Measurements from ENCODE around the gene ZNF550.

ZNF550 gene

DNA sequence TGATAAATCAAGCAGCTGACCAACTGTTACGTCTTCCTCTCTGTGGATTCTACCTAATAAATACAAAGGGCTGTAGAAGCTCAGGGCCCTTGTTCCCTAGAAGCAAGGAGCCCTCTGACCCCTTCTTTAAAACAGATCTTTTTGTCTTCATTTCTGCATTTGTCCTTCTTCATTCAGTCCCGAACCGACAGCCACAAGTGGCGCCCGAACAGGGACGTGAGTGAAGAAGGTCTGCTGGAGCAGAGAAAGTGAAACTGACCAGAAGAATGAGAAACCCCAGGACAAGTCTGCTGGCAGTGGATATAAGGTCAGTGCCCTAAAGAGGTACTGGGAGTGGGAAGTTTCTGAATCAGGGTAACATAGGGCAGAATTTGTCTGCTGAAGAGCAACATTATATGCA lies 46.8 kb downstream of the ZNF550 start:
- TF ChIP-seq SIN3A (IDR thresholded peaks at IDR 0.05; ENCODE audit: borderline replicate concordance, insufficient read depth, low read length) (no peak), FOXP2 (optimal IDR thresholded peaks at IDR 0.05; ENCODE audit: borderline replicate concordance, extremely low read depth, extremely low read length, insufficient read depth) (no peak), REST (IDR thresholded peaks at IDR 0.05; ENCODE audit: insufficient read depth in 1 of 2, low read depth in 2 of 2, low read length in 2 of 2) (no peak), POLR2AphosphoS5 (IDR thresholded peaks at IDR 0.05; ENCODE audit: low read depth, low read length) (no peak), TAF1 (IDR thresholded peaks at IDR 0.05; ENCODE audit: borderline replicate concordance, insufficient read depth, low read length) (no peak)

DNA sequence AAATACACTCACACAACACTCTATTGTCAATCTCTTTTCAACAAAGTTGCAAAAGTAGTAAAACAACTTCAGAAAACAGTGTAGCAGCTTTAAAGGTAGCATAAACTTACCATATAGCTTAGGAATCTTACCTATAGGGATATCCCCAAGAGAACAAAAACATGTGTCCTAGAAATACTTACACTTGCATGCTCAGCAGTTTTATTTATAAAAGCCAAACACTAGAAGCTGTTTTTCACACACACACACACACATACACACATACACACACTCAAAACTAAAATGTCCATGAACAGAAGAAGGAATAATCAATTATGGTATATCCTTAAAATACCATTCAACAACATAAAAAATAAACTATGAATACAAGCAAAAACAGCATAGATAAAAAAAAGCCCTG lies 48.2 kb downstream of the ZNF550 start:
- no peak for TF ChIP-seq SIN3A (IDR thresholded peaks at IDR 0.05; ENCODE audit: borderline replicate concordance, insufficient read depth, low read length)

- TF ChIP-seq POLR2AphosphoS5 (IDR thresholded peaks at IDR 0.05; ENCODE audit: low read depth, low read length) (no peak), TAF1 (IDR thresholded peaks at IDR 0.05; ENCODE audit: borderline replicate concordance, insufficient read depth, low read length) (no peak), REST (IDR thresholded peaks at IDR 0.05; ENCODE audit: insufficient read depth in 1 of 2, low read depth in 2 of 2, low read length in 2 of 2) (no peak), FOXP2 (optimal IDR thresholded peaks at IDR 0.05; ENCODE audit: borderline replicate concordance, extremely low read depth, extremely low read length, insufficient read depth) (no peak), SIN3A (IDR thresholded peaks at IDR 0.05; ENCODE audit: borderline replicate concordance, insufficient read depth, low read length) (no peak)
These were observed 53.5 kb downstream of the ZNF550 start for GRCh38 chr19:57506163-57506562.

- peak; percentile 85 for TF ChIP-seq POLR2AphosphoS5 (IDR thresholded peaks at IDR 0.05; ENCODE audit: low read depth, low read length)
- TF ChIP-seq TAF1 (IDR thresholded peaks at IDR 0.05; ENCODE audit: borderline replicate concordance, insufficient read depth, low read length) = peak; percentile 70; the same call in 1 of the 2 replicates
These were observed 59.8 kb downstream of the ZNF550 start, which contains the start of gene ZNF773 for GRCh38 chr19:57499680-57500395. TSS of gene ZNF773 (plus strand) at chr19:57499938. CDS start at chr19:57500081, 143 bp downstream.

DNA sequence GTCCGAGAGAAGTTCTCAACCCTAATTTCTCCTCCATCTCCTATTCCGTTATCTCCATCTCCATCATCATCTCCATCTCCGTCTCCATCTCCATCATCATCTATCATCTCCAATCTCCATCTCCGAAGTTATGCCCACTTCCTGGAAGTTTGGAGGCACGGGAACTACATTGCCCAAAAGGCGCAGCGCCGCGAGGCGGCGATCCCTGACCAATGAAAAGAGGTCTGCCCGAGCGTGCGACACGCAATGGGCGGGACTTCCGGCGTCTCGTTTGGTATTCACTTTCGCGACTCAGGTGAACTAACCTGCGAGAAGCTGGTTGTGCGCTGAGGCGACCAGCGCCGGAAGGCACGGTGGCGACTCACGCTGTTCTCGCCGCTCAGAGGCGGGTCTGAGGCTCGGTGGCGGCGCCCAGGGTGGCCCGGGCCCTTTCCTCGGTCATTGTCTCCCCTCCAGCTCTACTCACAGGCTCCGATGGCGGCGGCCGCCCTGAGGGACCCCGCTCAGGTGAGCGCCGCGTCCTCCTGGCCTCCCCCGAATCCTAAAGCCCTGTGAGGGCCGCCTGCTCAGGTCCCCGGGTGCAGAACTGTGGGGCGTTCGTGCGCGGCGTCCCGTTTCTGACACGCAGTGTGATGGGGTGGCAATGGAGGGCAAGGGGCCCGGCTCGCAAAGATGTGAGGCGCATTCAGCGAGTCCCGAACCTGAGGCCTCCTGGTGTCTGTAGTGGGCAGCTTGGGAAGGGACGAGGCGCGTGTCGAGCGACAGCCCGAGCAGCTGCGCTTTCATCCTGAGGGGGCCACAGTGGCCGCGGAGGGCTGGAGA lies 72.0 kb downstream of the ZNF550 start, which contains the start of gene ZNF419:
TSS of gene ZNF419 (plus strand) at position 274 of the 822 bp plus-strand sequence. CDS start at position 475, 201 bp downstream.
- 0 out of 2 replicates have a peak, but pooled peaks have one; percentile 21 for TF ChIP-seq TAF1 (IDR thresholded peaks at IDR 0.05; ENCODE audit: borderline replicate concordance, insufficient read depth, low read length)
- peak; percentile 61 for TF ChIP-seq POLR2AphosphoS5 (IDR thresholded peaks at IDR 0.05; ENCODE audit: low read depth, low read length)

Data from PFSK-1 (cell line).